ENCODE results near the gene EVA1B. TPM values are rescaled to one million over a fixed set of nuclear protein-coding genes. Genes with fewer than 3 reads are reported as not detected.

The EVA1B gene
- total RNA-seq, 1 experiment from 2014 or later = 32.0 TPM

DNA sequence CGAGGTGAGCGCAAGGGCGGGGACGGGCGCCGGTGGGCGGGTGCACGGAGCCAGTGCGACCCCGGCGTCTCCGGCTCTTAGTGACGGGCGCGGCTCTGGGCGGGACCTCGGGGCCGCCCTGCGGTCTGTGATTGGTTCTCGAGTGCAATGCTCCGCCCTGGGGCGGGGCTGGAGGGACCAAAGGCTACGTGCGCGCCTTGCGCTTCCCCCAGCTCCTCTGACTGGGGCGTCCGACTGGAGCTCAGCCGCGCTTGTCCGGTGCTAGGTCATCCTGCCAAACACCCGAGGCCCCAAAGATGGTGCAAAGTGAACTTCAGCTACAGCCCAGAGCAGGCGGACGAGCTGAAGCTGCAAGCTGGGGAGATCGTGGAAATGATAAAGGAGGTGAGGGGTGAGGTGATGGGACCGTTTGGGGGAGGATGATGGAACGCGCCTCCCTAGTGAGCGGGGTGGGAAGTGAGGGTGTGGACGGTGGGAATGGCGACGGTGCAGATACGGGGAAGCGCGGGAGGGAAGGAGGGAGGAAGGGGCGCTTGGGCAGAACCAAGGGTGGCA is 16.5 kb downstream of the EVA1B start:
- Mint-ChIP-seq H3K4me1 (peaks cover 17% of the 10 kb centered on the region), H3K27ac (peak overlapping the region; percentile 94; the same call in 1 of the 2 replicates), H3K27me3 (ENCODE audit: low read depth) (no peaks in the 10 kb centered on the region), H3K36me3 (peaks cover 36% of the 10 kb centered on the region), H3K9me3 (no peaks in the 10 kb centered on the region), H3K4me3 (peak overlapping the region; percentile 99)
- ChIA-PET POLR2A (interaction anchor here (0.6 to 2.6 kb wide), 11 partner anchors 10 to 158 kb away, joined by 3 to 77 read pairs (median 5); partner anchors contain the start of genes EVA1B, THRAP3 and TRAPPC3), CTCF (interaction anchor here (0.8 to 2.3 kb wide), 16 partner anchors 10 to 269 kb away, joined by 3 to 32 read pairs (median 6); partner anchors contain the start of genes EVA1B and TRAPPC3)
- DNase-seq (ENCODE audit: low spot score) = peak; percentile 98
- TF ChIP-seq HMGA2 (CRISPR knock-in tag; IDR thresholded peaks at IDR 0.05) (no peak), IRF2 (CRISPR knock-in tag; IDR thresholded peaks at IDR 0.05; ENCODE audit: borderline replicate concordance, low read depth) (no peak), SP1 (CRISPR knock-in tag; conservative IDR thresholded peaks at IDR 0.05) (peak; percentile 90), FOXK1 (CRISPR knock-in tag; IDR thresholded peaks at IDR 0.05) (peak; percentile 37; the same call in 1 of the 2 replicates), NFATC4 (CRISPR knock-in tag; IDR thresholded peaks at IDR 0.05) (peak; percentile 49; the same call in 1 of the 2 replicates), GABPB1 (CRISPR knock-in tag; IDR thresholded peaks at IDR 0.05) (0 out of 2 replicates have a peak, but pooled peaks have one; percentile 23), PRRX2 (CRISPR knock-in tag; IDR thresholded peaks at IDR 0.05) (no peak), ETV6 (CRISPR knock-in tag; IDR thresholded peaks at IDR 0.05) (peak; percentile 85), NFYB (CRISPR knock-in tag; conservative IDR thresholded peaks at IDR 0.05; ENCODE audit: low read depth) (peak; percentile 81), TEAD1 (CRISPR knock-in tag; IDR thresholded peaks at IDR 0.05) (0 out of 2 replicates have a peak, but pooled peaks have one; percentile 41)
- TF ChIP-seq, protein P1, sequence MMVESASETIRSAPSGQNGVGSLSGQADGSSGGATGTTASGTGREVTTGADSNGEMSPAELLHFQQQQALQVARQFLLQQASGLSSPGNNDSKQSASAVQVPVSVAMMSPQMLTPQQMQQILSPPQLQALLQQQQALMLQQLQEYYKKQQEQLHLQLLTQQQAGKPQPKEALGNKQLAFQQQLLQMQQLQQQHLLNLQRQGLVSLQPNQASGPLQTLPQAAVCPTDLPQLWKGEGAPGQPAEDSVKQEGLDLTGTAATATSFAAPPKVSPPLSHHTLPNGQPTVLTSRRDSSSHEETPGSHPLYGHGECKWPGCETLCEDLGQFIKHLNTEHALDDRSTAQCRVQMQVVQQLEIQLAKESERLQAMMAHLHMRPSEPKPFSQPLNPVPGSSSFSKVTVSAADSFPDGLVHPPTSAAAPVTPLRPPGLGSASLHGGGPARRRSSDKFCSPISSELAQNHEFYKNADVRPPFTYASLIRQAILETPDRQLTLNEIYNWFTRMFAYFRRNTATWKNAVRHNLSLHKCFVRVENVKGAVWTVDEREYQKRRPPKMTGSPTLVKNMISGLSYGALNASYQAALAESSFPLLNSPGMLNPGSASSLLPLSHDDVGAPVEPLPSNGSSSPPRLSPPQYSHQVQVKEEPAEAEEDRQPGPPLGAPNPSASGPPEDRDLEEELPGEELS (CRISPR knock-in tag; IDR thresholded peaks at IDR 0.05) = 0 out of 2 replicates have a peak, but pooled peaks have one; percentile 16
- TF ChIP-seq, protein P2, sequence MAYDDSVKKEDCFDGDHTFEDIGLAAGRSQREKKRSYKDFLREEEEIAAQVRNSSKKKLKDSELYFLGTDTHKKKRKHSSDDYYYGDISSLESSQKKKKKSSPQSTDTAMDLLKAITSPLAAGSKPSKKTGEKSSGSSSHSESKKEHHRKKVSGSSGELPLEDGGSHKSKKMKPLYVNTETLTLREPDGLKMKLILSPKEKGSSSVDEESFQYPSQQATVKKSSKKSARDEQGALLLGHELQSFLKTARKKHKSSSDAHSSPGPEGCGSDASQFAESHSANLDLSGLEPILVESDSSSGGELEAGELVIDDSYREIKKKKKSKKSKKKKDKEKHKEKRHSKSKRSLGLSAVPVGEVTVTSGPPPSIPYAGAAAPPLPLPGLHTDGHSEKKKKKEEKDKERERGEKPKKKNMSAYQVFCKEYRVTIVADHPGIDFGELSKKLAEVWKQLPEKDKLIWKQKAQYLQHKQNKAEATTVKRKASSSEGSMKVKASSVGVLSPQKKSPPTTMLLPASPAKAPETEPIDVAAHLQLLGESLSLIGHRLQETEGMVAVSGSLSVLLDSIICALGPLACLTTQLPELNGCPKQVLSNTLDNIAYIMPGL (CRISPR knock-in tag; IDR thresholded peaks at IDR 0.05) = 0 out of 2 replicates have a peak, but pooled peaks have one; percentile 14
- TF ChIP-seq, protein P3, sequence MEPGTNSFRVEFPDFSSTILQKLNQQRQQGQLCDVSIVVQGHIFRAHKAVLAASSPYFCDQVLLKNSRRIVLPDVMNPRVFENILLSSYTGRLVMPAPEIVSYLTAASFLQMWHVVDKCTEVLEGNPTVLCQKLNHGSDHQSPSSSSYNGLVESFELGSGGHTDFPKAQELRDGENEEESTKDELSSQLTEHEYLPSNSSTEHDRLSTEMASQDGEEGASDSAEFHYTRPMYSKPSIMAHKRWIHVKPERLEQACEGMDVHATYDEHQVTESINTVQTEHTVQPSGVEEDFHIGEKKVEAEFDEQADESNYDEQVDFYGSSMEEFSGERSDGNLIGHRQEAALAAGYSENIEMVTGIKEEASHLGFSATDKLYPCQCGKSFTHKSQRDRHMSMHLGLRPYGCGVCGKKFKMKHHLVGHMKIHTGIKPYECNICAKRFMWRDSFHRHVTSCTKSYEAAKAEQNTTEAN (CRISPR knock-in tag; IDR thresholded peaks at IDR 0.05) = 0 out of 2 replicates have a peak, but pooled peaks have one; percentile 45
- TF ChIP-seq, protein P4, sequence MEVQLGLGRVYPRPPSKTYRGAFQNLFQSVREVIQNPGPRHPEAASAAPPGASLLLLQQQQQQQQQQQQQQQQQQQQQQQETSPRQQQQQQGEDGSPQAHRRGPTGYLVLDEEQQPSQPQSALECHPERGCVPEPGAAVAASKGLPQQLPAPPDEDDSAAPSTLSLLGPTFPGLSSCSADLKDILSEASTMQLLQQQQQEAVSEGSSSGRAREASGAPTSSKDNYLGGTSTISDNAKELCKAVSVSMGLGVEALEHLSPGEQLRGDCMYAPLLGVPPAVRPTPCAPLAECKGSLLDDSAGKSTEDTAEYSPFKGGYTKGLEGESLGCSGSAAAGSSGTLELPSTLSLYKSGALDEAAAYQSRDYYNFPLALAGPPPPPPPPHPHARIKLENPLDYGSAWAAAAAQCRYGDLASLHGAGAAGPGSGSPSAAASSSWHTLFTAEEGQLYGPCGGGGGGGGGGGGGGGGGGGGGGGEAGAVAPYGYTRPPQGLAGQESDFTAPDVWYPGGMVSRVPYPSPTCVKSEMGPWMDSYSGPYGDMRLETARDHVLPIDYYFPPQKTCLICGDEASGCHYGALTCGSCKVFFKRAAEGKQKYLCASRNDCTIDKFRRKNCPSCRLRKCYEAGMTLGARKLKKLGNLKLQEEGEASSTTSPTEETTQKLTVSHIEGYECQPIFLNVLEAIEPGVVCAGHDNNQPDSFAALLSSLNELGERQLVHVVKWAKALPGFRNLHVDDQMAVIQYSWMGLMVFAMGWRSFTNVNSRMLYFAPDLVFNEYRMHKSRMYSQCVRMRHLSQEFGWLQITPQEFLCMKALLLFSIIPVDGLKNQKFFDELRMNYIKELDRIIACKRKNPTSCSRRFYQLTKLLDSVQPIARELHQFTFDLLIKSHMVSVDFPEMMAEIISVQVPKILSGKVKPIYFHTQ (CRISPR knock-in tag; IDR thresholded peaks at IDR 0.05) = peak; percentile 42; the same call in 1 of the 2 replicates
- TF ChIP-seq, protein P5, sequence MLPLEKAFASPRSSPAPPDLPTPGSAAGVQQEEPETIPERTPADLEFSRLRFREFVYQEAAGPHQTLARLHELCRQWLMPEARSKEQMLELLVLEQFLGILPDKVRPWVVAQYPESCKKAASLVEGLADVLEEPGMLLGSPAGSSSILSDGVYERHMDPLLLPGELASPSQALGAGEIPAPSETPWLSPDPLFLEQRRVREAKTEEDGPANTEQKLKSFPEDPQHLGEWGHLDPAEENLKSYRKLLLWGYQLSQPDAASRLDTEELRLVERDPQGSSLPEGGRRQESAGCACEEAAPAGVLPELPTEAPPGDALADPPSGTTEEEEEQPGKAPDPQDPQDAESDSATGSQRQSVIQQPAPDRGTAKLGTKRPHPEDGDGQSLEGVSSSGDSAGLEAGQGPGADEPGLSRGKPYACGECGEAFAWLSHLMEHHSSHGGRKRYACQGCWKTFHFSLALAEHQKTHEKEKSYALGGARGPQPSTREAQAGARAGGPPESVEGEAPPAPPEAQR (CRISPR knock-in tag; IDR thresholded peaks at IDR 0.05) = no peak
- TF ChIP-seq, protein P6, sequence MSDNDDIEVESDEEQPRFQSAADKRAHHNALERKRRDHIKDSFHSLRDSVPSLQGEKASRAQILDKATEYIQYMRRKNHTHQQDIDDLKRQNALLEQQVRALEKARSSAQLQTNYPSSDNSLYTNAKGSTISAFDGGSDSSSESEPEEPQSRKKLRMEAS (CRISPR knock-in tag; IDR thresholded peaks at IDR 0.05) = peak; percentile 52
- ATAC-seq = peak; percentile 95

Data from WTC11 (cell line).